GM21528 (cell line): ENCODE results near the gene MRPS24.
"Not testable (repeated sequence)": the region's sequence is repeated elsewhere in the genome, so short reads cannot be mapped to it uniquely, and the experiment has no call there.

Experiments used
- ATAC-seq: cut with Tn5 transposase; IDR thresholded peaks from one replicate; pipeline ENCODE4 v1.9.1; 2021; ENCODE audit warnings: mild to moderate bottlenecking, moderate library complexity; ENCODE audit not compliant: unreplicated experiment, low FRiP score

The MRPS24 gene

DNA sequence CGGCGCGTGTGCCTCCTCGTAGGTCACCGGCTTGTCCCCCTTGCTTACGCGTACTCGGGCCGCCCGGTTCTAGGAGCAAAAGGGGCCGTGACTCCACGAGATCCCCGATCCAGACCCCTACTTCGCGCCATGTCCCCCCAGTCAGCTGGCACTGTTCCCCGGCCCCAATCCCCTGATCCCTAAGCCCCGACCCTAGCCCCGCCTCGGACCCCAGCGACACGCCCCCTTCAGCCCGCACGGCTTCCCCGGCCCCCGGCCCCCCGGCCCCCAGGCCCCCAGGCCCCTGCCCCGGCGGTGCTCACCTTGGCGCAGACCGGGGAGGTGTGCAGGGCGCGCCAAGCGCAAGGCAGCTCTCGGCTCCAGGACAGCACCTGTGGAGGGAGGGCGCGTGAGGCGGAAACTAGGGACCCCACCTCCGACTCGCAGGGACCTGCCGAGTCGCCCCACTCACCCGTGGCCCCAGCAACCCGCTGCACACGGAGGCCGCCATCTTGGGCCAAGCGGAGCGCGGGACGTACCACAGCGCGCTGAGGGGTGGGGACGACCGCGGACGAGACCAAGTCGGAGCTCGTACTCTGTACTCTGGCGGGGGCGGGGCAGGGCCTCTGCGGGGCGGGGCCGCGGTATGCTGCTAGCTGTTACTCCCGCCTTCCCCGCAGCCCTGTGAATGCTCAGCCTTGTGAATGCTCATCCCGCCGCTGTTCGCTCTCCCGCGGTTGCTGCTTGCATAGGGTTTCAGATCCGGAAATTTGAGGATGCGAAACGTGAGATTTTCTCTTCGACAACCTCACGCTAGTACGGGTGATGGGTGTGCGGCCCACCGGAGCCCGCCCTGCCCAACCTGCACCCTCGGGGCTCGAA lies at the start of gene MRPS24:
Gene MRPS24 (minus strand): TSS at position 512 of the 861 bp plus-strand sequence. CDS start 22 bp downstream, at position 490.
- peak; percentile 95 for ATAC-seq

DNA sequence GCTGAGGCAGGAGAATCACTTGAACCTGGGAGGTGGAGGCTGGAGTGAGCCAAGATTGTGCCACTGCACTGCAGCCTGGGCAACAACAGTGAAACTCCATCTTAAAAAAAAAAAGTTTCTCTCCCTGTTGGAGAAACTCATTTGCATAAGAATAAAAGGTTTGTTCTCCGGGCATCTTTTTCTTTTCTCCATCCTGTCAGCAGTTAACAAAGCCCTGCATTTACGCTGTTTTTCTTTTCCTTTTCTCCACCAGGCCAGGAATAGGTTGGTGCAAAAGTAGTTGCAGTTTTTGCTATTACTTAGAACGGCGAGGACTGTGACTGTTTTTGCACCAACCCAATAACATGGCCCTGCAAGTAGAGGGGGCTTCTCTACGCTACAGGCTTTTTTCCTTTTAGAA lies 46.6 kb upstream of the MRPS24 start:
- ATAC-seq, result no peak

DNA sequence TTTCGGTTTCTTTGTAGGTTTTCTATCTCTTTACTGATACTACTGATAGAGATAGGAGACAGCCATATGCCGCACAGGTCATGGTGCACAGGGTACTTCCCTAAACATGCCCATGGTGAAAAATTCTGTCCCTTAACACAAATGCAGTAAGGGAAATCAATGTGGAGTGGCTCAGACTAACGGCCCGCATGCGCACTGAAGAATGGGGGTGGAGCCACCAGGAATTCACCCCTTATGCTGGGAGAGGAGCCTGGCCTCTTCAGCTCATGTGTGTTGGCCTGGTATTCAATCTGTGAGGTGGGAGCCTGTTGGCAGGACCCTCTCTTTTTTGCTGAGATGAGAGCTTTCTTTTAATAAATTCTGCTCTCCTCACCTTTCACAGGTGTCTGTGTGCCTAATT lies 45.5 kb upstream of the MRPS24 start:
- ATAC-seq, result no peak

DNA sequence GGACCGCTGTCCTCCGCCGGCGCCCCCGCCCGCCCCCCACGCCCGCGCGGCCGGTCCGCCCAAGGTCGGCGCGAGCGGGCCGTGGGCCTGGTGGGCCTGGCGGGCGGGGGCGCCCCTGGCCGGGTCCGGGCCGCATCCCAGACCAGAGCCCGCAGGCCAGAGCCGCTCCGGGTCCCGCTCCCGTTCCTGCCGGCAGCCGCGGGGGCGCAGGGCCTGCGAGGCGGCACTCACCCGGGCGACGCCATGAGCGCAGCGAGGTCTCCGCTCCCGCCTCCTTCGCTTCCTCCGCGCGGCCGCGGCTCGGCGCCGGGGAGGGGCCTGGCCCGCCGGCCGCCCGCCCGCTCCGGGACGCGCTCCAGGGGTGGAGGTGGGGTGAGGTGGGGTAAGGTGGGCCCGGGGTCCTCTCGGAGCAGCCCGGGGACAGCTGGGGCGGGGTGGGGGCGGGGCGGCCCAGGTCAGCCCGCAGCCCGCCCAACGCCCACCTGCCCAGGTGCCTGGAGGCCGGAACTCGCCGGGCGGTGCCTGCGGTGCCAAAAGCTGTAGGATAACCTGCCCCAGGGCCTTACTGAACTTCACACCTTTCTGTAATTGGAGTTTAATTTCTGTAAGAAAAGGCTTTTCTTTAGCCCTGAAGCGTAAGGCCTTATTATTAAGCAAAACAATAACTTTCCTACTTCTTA lies 37.2 kb upstream of the MRPS24 start, which contains the start of gene URGCP:
Gene URGCP (minus strand): TSS at position 266 of the 680 bp plus-strand sequence. CDS start 21 bp downstream, at position 245.
- ATAC-seq, result peak; percentile 87

DNA sequence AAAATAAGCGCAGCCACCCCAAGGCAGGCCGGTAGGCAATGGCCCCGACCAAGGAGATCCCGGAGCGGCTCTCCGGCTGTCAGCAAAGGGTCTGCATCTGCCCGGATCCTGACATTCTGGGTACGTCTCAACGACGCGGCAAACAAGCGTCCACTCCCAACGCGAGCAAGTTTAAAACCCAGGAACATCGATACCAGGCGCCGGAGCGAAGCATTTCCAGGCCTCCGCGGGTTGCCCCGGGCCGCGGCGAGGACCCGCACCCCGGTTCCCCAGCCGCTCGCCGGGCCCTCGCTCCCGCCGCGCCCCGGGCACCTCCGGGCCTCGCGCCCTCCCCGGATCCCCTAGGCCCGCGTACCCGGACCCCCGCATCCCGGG lies 36.6 kb upstream of the MRPS24 start:
- peak; percentile 43 for ATAC-seq

DNA sequence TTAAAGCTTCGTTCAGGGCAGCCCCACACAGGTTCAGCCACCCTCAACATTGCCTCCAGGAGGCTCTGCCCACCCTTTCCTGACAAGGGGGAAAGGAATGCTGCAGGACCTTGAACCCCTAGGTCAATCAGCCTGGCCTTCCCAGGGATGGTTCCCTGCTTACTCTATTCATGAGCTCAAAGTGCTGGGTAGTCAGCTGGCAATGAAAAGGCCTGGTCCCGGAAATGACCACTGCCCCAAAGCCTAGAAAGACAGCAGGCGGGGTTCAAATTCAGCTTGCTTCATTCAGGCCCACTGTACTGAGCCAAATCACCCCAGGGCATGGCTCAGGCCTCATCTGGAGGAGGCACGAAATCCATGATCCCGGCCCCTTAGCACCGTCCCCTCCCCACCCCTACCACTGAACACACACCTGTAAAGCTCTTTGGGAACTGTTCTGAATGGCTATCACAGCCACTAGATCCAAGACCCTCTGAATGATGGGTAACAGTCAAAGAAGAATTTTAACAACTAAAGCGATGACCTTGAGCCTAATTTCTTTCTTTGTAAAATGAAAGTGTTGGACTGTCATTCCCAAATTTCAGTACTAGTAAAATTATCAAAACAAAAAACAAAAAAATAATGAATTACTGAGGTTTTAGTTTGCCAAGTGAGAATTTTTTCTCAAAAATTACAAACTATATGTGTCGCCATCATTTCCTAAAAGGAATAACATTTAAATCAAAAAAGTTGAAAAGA lies 36.1 kb upstream of the MRPS24 start:
- no peak for ATAC-seq

DNA sequence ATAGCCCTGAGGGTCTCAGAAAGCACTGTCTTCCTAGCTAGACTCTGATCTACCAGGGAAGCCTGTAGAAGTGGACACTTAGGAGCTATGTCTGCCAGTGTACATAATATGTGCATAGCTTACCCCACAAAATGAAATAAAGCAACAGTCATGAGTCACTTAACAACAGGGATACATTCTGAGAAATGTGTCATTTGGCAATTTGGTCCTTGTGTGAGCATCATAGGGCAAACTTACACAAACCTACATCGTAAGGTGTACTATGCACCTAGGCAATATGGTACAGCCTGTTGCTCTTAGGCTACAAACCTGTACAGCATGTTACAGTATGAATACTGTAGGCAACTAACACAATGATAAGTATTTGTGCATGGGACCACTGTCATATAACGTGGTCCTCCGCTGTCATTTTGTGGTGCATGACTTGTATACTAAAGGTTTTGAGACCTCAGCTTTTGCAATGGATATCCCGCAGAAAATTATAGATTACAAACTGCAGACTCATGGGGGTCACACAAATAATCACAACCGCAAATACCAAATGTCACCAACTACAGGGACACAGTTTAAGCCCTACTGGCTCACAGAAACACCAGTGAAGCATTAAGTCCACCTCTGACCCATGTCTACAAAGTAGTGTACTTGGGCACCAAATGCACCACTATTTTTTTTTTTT lies 35.4 kb upstream of the MRPS24 start:
- no peak for ATAC-seq

DNA sequence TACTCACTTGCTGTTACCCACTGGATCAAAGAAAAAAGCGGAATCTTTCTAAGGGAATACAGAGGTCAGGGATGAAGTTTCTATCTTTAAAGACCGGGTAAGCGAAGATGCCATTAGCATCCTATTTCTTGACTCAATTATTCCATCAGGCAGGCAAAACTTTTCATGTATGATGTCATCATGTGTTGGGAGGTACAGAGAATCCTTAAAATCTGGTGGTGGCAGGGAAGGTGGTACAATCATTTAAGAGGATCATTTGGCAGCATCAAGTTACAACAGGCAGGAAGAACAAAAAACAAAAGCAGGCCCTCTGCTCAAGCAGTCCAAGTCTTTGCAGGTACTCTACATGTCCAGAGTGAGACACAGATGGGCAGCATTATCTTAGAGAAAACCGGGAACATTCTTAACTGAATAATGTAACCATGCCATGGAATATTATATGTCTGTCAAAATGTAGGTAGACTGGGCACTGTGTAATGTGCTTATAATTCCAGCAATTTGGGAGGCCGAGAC lies 33.3 kb upstream of the MRPS24 start:
- no peak for ATAC-seq

DNA sequence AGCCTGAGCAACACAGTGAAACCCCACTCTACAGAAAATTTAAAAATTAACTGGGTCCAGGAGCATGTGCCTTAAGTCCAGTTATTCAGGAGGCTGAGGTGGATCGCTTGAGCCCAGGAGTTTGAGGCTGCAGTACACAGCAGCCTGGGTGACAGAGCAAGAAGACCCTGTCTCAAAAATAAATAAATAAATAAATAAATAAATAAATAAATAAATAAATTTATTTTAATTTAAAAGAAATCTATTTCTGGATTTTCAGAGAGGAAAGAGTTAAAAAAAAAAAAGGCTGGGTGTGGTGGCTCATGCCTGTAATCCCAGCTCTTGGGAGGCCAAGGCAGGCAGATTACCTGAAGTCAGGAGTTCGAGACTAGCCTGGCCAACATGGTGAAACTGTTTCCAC lies 29.3 kb upstream of the MRPS24 start:
- not testable (repeated sequence) for ATAC-seq

DNA sequence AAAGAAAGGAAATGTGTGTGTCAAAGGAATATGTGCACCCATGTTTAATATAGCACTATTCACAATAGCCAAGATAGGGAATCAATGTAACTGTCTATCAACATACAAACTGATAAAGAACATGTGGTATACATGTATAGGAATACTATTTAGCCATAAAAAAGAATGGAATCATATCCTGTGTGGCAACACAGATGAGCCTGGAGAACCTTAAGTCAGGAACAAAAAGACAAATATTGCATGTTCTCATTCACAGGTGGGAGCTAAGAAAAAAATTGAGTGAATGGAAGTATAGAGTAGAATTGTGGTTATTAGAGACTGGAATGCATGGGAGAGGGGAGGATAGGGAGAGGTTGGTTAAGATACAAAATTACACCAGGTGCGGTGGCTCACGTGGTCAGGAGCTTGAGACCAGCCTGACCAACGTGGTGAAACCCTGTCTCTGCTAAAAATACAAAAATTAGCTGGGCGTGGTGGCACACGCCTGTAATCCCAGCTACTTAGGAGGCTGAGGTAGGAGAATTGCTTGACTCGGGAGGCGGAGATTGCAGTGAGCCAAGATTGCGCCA lies 26.6 kb upstream of the MRPS24 start:
- ATAC-seq, result no peak

DNA sequence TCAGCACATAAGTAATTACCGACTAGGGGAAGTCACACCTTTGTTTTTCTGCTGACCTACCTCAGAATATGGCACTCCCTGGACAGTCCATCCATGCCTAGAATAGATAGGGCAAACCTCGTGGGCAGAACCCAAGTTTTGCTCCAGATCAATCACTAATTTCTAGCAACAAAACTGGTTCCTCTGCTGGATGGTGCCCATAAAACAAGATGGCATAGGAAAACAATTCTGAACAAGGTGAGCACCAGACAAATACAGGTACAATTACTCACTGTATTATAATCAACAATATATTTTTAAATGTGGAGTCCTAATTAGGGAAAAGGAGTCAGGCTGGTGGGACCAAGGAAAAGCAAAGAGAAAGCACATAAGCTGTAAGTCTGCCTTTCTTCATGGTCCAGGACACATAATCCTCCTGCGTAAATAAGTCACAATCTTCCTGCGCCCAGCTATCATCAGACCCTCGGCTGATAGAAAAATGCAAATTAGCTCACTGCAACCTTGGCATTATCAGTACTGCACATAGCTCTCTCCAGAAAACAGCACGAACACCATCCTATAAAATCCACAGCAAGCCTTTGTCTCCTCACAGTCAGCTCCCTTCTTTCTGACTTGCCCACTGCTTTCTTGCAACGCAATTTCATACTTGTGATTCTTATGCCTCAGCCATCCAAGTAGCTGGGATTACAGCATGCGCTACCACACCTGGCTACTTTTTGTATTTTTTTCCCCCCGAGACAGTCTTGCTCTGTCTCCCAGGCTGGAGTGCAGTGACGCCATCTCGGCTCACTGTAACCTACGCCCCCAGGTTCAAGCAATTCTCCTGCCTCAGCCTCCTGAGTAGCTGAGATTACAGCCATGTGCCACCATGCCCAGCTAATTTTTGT lies 22.0 kb upstream of the MRPS24 start:
- ATAC-seq, result no peak

DNA sequence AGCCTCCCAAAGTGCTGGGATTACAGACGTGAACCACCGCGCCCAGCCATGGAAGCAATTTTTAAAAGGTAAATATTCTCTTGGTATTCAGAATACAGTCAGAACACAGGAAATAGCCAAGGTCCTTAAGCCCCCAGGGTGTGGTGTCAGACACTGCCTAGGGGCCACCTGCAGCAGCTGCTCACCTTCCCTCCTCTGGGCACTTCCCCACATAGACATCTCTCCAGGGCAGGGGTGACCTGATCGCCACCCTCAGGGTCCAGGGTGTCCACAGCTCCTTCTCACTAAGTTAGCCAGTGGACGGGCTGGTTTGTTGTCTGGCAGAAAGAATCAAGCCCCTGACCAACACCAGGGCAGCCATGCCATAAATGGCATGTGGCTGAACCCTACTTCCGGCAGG lies 21.2 kb upstream of the MRPS24 start:
- no peak for ATAC-seq

DNA sequence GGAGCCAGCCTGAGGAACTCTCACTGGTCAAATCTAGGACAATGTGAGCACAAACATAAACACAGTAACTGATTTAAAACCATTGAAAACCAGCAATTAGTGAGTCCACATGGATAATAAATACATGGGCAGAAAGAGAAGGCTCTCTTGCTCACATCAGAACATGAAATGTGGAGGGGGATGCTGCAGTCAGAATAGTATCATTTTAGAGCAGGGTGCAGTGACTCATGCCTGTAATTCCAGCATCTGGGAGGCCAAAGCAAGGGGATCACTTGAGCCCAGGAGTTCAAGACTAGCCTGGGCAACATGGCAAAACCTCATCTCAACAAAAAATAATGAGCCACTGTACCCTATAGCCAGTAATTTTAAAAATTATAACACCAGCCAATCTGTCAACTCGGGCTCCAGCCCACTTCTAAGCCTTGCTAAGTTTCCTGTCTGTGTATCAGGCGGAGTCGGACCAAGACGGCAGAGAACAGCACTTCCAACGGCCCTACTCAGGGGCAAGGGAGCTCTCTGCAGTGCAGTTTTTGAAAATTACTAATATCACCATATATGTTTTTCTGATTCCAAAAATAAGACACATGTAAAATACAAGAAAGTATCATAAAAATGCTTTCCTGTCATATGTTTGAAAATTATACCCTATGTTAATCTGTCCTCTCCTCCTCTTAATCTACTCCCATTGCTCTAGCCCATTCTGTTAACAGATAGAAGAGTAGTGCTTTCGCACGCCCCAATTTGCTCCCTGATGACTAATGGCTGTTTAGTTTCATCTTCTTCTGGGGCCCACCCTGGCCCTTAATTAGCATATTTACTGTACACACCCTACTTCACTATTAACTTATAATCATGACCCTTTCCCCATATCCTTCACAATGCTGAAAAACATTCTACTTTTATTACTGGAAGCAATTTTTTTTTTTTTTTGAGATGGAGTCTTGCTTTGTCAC lies 20.0 kb upstream of the MRPS24 start:
- ATAC-seq, result no peak

DNA sequence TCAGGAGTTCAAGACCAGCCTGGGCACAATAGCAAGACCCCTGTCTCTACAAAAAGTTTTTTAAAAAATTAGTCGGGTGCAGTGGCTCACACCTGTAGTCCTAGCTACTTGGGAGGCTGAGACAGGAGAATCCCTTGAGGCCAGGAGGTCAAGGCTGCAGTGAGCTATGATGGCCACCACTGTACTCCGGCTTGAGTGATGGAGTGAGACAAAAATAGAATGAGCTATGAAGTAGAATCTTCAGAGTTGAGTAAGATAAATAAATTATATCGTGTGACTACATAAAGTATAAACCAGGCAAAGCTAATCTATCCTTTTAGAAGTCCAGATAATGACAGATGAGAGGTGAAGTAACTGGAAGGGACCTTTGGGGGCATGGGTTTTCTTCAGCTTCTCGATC lies 15.3 kb upstream of the MRPS24 start:
- ATAC-seq, result no peak

DNA sequence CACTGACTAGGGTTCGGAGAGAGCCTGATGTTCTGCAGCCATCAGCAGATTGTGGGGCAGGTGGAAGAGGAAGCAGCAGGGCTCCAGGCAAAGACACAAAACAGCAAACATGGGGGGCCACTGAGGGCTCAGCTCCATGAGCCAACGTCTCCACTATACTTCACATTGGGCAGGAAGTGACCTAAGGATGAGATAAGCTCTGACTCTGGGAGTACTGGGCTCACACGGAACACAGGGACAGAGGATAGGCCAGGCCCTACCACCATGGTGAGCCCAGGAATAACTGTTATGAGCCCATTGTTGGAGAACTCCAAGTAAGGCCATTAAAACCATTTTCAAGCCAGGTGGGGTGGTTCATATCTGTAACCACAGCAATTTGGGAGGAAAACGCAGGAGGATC lies 14.9 kb upstream of the MRPS24 start:
- no peak for ATAC-seq

DNA sequence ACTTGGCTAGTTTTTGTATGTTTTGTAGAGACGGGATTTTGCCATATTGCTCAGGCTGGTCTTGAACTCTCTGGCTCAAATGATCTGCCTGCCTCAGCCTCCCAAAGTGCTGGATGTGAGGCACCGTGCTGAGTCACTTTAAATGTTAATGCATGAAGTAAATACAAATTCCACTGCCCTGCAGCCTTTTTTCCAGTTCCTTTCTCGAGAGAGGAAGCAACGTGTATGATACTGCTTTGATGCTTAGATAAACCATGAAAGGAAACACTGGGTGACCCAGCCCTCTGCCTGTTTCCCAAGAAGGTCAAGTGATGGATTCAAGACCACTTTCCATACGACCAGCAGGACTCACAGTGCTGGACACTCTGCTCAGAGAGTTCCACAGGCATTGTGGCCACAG lies 11.3 kb upstream of the MRPS24 start:
- ATAC-seq, result no peak

DNA sequence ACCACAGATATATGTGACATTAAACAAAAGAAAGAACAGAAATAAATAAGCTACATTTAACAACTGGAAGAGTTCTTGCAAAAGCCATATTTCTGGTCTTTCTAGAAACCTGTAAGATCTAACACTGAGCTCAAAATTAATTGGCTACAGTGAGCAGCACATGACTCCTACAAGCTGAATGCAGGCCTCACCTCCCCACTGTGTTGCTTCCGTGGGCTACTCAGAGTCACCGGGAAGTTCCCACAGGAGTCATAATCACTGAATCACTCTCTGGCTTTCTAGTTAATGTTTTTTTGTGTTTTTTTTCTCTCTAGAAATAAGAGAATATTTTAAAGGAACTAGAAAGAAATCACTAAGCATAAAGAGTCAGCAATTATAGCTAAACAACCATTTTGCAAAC lies 10.2 kb upstream of the MRPS24 start:
- no peak for ATAC-seq

DNA sequence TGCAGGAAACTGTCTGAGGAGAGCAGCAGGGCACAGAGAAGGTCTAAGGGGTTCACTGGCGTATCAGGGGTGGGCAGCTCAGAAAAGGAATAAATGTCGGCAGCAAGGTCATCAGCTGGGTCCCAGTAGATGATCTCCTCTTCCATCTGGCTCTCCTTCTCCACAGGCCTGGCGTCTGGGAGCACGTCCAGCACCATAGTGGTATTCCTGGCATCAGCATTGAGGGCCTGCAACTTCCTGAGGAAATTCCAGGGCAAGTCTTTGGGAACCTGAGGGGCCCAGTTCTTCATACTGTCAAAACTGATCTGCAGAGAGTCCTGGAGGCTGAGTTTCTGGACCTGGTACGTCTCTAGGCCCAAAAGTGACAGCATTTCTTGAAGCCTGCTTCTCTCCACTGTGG lies 9.6 kb upstream of the MRPS24 start:
- ATAC-seq, result no peak
